CD4-positive, alpha-beta T cell treated with Interleukin-4 for 4 hours (primary cell): Measurements from ENCODE around the gene EIF2AK2.

Experiments
- DNase-seq: peaks from one replicate; pipeline ENCODE4 v3.0.0-alpha.2; 2020

EIF2AK2 gene

DNA sequence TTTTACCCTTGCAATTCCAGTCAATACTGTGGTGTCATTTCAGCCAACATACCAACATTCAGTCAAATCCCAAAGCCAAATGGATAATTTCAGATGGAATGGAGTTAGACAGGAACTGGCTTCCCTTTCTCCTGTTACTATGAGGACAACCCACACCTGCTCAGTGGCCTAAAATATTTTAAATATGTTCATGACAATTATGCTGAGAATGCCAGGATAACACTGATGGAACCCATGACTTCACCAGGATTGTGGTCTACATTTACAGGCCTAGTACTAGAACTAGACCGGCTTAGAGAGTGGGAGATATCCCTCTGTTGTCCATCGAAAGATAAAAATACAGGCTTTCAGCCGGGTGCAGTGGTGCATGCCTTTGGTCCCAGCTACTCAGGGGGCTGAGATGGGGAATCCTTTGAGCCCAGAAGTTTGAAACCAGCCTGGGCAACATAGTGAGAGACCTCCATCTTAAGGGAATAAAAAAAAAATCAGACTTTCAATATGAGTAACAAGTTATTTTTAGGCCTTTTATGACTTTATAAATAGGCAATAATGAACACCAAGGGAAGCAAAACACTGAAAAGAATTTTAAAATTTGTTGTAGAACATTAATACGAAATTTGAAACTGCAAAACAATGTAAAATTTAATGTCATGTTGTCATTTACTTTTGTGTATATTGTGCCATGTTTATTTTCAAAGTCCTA lies 58.2 kb downstream of the EIF2AK2 start:
- DNase-seq, result no peak

DNA sequence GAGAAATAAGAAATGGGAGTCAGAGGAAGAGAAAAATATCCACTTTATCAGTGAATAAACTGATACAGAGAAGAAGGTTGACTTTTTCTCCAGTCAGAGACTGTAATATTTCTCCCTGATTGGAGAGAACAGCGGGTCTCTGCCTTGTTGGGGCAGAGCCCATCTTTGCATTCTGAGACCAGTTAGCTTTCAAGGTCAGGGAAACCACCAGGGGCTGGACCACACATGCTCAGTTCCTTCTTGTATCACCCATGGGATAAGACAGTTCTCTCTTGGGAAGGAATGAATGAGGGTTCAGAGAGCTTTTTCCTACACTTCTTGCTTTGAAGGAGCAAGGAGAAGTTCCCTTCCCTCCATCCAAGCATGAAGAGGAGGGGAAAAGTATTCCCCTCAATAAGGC lies 60.2 kb downstream of the EIF2AK2 start:
- no peak for DNase-seq

DNA sequence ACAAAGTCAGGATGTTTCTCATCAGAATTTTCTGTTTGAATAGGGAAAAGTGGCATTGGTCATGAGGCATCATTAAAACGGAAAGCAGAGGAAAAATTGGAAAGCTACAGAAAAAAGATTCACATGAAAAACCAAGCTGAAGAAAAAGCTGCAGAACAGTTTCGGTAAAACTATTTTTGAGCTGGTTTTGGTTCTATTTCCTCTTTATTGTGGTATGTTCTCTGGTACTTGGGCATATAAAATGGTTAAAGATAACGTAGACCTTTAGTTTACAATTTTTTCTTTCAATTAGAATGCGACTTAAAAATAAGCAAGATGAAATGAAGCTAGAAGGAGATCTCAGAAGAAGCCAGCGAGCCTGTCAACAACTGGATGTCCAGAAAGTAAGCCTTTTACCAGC lies 64.9 kb downstream of the EIF2AK2 start:
- no peak for DNase-seq

DNA sequence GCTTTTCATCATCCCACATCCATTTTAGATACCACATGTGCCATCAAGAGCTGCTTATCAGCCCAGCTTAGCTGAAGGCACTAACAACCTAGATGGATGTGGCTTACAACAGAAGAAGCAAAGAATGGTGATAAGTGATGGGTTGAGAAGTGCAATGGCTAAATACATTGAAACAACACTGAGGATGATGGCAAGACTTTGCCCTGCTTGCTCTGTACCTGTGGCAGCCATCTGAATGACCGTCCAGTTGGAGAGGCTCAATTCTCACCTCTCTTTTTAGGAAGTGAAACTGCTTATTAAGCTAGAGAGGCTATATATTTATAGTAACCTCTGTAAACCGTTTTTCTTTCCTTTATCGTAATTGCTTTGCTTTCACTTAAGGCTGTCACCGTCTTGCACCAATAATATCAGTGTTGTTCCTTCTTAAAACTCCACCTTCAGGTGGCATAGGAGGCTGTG lies 66.7 kb downstream of the EIF2AK2 start:
- no peak for DNase-seq

DNA sequence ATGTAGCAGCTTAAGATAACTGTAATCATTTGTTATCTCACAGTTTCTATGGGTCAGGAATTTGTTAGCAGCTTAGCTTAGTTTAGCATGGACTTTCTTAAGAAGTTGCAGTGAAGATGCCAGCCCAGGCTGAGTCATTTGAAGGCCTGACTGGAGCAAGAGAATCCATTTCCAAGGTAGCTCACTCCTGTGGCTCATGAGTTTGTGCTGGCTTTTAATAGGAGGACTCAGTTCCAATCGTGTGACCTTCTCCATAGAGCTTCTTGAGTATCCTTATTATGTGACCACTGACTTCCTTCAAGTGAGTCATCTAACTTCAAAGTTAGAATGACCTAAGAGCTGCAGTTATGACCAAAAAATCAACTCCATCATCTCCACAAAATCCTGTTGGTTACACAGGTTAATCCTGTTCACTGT lies 71.0 kb downstream of the EIF2AK2 start:
- DNase-seq, result peak; percentile 16

DNA sequence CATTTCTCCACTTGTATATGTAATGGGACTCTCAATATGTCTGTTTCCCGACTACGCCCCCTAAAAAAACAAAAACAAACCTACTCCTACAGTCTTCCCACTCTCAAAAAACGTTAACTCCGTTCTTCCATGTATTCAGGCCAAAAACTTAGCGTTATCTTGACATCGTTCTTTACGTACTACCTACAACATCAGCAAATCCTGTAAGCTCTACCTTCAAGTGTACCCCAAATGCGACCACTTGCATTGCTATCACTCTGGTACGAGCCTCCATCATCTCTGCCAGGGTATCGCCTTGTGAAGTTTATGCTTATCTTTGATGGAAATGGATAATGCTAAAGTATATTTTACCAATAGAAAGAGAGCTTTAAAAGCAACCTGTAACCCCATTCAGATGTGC lies 72.0 kb downstream of the EIF2AK2 start:
- no peak for DNase-seq

DNA sequence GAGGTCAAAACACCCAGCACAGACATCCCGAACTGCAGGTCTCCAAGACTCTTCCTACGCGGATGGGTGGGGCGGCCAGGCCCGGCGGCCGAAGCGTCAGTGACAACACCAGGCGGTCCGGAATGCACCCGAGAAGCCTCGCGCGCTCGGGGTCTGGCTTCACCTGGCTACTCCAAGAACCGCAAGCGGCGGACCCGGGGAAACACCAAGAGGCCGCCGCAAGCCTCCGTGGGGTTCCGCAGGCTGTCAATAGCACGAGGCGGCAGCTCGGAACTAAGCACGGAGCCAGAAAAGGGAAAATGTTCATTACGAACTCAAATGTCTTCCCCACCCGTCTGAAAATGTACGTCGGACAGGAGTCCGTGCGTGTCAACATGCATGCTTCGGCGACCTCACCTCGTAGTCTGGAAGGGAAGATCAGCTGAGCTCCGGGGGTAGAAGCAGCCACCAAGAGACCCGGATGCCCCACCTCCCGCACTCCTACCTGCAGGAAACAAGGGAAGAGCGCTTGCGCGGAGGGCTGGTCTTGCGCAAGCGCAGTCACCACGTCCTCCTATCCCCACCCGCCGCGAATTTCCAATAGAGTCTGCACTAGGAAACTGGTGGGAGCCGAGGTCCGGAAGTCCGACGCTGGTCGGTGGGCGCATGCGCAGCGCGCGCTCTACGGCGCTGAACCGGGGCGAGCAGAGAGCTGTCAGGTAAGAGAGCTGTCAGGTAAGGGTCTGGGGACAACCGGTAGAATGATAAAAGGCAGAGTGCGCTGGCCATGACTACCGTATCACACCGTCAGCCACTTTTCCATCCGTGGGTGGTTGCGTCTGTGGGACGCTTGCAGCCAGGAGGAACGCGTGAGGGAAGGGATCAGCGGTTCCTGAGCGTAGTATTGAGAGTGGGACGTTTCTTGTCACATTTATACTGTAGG lies 72.6 kb downstream of the EIF2AK2 start, which contains the start of the genes GPATCH11 and HEATR5B:
Gene GPATCH11, plus strand, starts transcription at position 646 of the 922 bp plus-strand sequence. CDS start 3,864 bp downstream, outside the sequence.
Gene HEATR5B, minus strand, starts transcription at position 500 of the 922 bp plus-strand sequence. CDS start 958 bp downstream, outside the sequence.
- DNase-seq, result peak; percentile 96

DNA sequence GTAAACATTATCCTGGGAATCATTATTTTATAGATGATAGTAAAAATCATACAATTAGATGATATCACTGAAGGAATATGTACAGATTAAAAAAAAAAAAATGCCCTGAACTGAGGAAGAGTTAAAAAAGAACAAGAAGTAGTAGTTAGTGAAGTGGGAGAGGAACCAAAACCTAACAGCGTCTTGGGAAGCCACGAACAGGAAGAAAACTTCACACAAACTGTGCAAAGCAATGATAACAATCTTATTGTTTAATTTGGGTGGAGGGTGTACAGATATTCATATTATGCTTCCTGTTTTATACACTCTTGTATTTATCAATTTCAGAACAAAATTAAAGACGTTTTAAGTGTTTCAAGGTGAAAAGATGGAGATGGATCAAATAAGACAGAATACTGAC lies 76.1 kb downstream of the EIF2AK2 start:
- DNase-seq, result peak; percentile 15

DNA sequence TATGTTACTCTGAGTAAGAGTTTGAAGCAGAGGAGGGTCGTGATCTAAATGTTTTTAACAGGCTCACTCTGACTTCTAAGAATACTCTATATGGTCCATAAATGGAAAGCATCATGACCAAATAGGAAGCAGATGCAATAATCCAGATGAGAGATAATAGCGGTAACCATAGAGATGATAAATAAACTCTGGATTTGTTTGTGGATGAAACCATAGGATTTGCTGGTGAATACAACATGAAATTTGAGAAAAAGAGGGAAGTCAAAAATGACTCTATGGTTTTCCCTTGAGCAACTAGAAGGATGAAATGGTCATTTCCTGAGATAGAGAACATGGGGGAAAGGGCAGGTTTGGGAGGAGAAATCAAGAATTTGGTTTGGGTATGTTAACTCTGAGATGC lies 76.5 kb downstream of the EIF2AK2 start:
- DNase-seq, result peak; percentile 16

DNA sequence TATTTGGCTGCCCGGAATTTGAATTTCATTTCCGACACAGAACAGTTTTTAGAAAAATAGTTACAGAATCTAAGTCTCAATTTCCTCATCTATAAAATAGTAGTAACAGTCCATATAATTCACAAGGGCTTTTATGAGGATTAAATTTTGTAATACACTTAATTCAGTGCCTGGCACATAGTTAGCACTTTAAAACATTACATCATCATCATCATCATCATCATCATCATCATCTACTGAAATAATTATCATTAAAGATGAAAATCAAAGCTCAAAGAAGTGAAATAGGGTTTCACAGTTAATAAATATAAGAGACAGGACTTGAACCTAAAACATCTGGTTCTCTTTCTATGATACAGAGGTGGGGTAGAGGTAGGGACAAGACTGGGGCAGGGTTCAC lies 85.8 kb downstream of the EIF2AK2 start:
- DNase-seq, result no peak

DNA sequence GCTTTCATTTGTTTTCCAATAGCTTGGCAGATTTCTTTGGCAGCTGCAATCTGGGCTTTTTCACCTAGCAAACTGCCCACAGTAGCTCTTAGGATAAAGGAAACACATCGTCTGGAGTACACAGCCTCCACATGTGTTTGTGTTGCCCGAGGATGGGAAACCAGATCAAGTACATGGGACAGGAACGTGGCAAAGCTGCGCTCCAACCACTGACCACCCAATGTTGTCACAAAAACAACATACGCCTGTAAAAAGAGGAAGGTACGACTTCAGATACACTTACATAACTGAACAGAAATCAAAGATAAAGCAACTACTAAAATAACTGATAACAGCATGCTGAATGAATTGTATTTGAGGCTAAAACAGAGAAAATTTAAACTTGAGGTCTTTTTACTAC lies 88.1 kb downstream of the EIF2AK2 start:
- no peak for DNase-seq

DNA sequence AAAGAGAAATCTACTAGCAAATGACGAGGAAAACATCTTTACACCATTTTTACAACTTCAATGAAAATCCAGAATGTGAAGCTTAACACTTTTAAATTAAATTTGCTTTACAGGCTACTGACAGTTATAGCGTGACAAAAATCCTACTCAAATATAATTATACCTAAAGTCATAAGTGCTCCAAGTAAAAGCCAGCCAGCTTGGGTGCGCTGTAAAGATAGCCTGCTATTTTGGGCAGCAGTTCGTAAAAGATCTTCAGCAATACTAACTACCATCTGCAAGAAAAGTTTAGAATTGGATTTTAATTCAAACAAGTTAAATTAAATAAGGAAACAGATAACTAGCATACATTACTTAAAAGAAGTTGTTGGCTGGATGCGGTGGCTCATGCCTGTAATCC lies 95.0 kb downstream of the EIF2AK2 start:
- DNase-seq, result no peak

DNA sequence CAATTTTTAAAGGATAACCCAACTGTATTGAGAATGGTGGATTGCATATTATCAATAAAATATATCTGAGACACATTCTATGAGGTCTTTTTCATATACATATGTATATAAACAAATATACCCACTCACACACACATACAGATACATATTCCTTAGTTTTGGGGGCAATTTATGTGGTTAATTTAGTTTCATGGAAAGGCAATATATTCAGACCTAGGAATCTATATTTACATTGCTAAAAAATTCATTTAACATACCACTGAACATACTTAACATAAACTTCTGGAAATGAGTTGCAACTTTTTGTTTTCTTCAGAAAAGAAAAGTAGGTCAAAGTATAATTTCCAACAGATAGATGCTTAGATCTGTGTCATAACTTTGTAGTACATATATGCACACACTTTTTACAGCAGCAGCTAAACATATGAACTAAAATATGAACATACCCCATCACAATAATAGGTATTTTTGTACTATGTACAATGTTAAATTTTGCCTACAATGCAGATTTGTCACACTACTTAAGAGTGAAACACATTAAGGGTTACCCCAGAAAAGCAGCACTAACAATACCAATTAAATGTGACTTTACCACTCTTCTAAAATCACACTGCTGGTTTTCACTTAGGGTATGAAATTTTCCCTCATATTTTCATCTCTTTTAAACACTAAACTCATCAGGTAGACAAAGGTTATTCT lies 95.6 kb downstream of the EIF2AK2 start:
- no peak for DNase-seq

DNA sequence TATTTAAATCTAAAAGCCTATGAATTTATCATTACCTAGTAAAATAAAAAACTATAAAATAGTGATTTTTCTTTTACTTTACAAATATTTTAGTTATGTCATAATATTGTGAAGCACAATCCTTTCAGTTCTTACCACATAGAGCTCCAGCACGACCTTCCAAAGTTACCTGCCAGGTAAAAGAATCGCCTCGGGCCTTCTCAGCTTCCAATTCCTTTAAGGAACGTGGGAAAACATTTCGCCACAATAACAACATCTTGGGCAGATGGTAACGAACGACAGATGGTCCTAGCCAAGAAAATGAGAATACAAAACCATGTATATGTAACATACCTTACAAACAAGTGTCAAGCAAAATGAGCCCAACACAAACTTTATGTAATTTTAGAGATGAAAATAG lies 96.3 kb downstream of the EIF2AK2 start:
- DNase-seq, result no peak

DNA sequence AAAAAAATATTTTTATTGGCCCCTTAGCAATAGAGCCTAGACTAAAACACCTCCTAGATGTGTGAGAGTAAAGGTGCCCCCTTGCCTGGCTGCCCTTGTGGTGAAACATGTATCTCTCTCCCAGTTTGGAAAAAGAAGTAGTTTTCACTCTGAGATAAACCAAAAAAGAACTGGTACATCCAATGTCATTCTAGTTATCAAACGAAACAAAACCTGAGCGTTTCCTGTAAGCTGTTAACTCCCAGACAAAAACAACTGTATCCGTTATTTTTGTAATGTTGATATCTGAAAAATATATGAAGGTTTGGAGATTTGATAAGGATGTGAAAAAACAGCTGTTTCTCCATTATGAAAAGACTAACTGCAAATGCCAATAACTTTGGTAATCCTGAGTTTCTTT lies 96.9 kb downstream of the EIF2AK2 start:
- no peak for DNase-seq

DNA sequence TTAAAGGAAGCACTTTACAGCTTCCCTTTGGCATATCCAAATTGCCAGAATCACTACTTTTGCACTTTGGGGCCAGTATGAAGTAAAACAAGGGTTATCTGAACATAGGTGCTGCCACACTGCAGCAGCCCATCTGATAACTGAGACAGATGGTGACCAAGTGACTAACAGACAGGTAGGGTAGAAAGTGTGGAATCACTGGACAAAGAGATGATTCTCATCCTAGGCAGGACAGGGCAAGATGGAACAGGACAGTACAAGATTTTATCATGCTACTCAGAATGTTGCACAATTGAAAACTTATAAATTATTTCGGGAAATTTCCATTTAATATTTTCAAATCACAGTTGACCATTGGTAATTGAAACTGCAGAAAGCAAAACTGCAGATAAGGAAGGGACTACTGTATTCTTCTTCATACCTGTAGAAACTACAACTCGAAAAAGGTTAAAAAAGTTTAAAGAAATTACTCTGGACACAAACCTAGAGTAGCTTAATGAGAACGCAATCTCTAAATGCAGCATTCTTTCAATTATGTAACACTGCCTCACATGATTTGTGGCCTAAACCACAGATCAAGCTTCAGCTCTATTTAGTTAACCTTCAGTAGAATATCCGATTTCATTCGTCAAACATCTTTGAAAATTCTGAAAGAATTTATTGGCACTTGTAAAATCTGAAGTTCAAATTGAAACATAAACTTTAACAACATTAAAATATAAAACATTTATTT lies 104.0 kb downstream of the EIF2AK2 start:
- DNase-seq, result no peak
